ENCODE results near the gene ZNF644. TPM values are rescaled to one million over a fixed set of nuclear protein-coding genes. Genes with fewer than 3 reads are reported as not detected.
"Not testable (repeated sequence)": the region's sequence is repeated elsewhere in the genome, so short reads cannot be mapped to it uniquely, and the experiment has no call there.

ZNF644 gene
- 10 to 100 TPM; 67.2 to 75.1 TPM for total RNA-seq
- long read RNA-seq, donor 1, partial matches to known transcripts: 6 of 16 reads
- long read RNA-seq, donor 1, other reads (novel, unspliced or antisense): 8 of 16 reads
- long read RNA-seq, donor 2, transcript ZNF644-211 (3 exons, 514 nt): major isoform, 28 of 63 reads
- long read RNA-seq, donor 2, transcript ZNF644-203 (4 exons, 1,253 nt): minor isoform, 7 of 63 reads
- long read RNA-seq, donor 2, partial matches to known transcripts: 15 of 63 reads
- long read RNA-seq, donor 2, other reads (novel, unspliced or antisense): 13 of 63 reads

- intact Hi-C loops (cut with DNase I): no loop called here
- DNase-seq (ENCODE audit: low spot score): peak; percentile 96
These were observed at the start of gene ZNF644 for GRCh38 chr1:91021686-91022517. Gene ZNF644, minus strand, starts transcription at chr1:91022035. Its CDS starts 39,682 bp downstream, at chr1:90982353.

GRCh38 chr1:91070298-91070697 is 48.5 kb upstream of the ZNF644 start:
- no peak for DNase-seq (ENCODE audit: low spot score)
- intact Hi-C loops (cut with DNase I): no loop called here

GRCh38 chr1:91066538-91066937 is 44.7 kb upstream of the ZNF644 start:
- DNase-seq (ENCODE audit: low spot score): no peak
- intact Hi-C loops (cut with DNase I): no loop called here

- intact Hi-C loops (cut with DNase I): no loop called here
These were observed 43.5 kb upstream of the ZNF644 start for GRCh38 chr1:91065337-91065736.

GRCh38 chr1:91063403-91063802 is 41.6 kb upstream of the ZNF644 start:
- DNase-seq (ENCODE audit: low spot score); intact Hi-C loops (cut with DNase I): not testable (repeated sequence)

More at GRCh38 chr1:91065337-91065736, 43.5 kb upstream of the ZNF644 start:
- DNase-seq (ENCODE audit: low spot score): no peak

- no peak for DNase-seq (ENCODE audit: low spot score)
- intact Hi-C loops (cut with DNase I): no loop called here
These were observed 37.3 kb upstream of the ZNF644 start for GRCh38 chr1:91059157-91059556.

- intact Hi-C loops (cut with DNase I): no loop called here
- DNase-seq (ENCODE audit: low spot score): no peak
These were observed 35.9 kb upstream of the ZNF644 start for GRCh38 chr1:91057784-91058183.

GRCh38 chr1:91054780-91055481 is 33.1 kb upstream of the ZNF644 start:
- intact Hi-C loops (cut with DNase I): no loop called here
- DNase-seq (ENCODE audit: low spot score): no peak

GRCh38 chr1:91053630-91054029 is 31.8 kb upstream of the ZNF644 start:
- intact Hi-C loops (cut with DNase I): no loop called here
- DNase-seq (ENCODE audit: low spot score): no peak

- DNase-seq (ENCODE audit: low spot score); intact Hi-C loops (cut with DNase I): not testable (repeated sequence)
These were observed 27.7 kb upstream of the ZNF644 start for GRCh38 chr1:91049551-91049950.

- DNase-seq (ENCODE audit: low spot score): no peak
- intact Hi-C loops (cut with DNase I): no loop called here
These were observed 24.9 kb upstream of the ZNF644 start for GRCh38 chr1:91046766-91047165.

- no peak for DNase-seq (ENCODE audit: low spot score)
- intact Hi-C loops (cut with DNase I): no loop called here
These were observed 23.4 kb upstream of the ZNF644 start for GRCh38 chr1:91045284-91045683.

GRCh38 chr1:91044776-91045175 is 22.9 kb upstream of the ZNF644 start:
- intact Hi-C loops (cut with DNase I); DNase-seq (ENCODE audit: low spot score): not testable (repeated sequence)

- intact Hi-C loops (cut with DNase I); DNase-seq (ENCODE audit: low spot score): not testable (repeated sequence)
These were observed 20.5 kb upstream of the ZNF644 start for GRCh38 chr1:91042372-91042771.

- intact Hi-C loops (cut with DNase I): no loop called here
- no peak for DNase-seq (ENCODE audit: low spot score)
These were observed 16.7 kb upstream of the ZNF644 start for GRCh38 chr1:91038582-91038981.

GRCh38 chr1:91036894-91037829 is 15.3 kb upstream of the ZNF644 start:
- intact Hi-C loops (cut with DNase I): no loop called here
- DNase-seq (ENCODE audit: low spot score): no peak

- intact Hi-C loops (cut with DNase I): no loop called here
- no peak for DNase-seq (ENCODE audit: low spot score)
These were observed 10.5 kb upstream of the ZNF644 start for GRCh38 chr1:91032349-91032748.

GRCh38 chr1:91031081-91031480 is 9.2 kb upstream of the ZNF644 start:
- intact Hi-C loops (cut with DNase I): no loop called here
- DNase-seq (ENCODE audit: low spot score): no peak

- DNase-seq (ENCODE audit: low spot score): no peak
These were observed 4.9 kb upstream of the ZNF644 start for GRCh38 chr1:91026777-91027176.

More at GRCh38 chr1:91026777-91027176, 4.9 kb upstream of the ZNF644 start:
- intact Hi-C loops (cut with DNase I): no loop called here

All from posterior vena cava (tissue), 2 donors.